Natural killer cell treated with Interleukin-12 subunit alpha and Interleukin-12 subunit beta and Interleukin-15 and Interleukin-18, amount 100 ng/mL, for 72 hours (primary cell): ENCODE measurements around the gene CACNB4. TPM values are rescaled to one million over a fixed set of nuclear protein-coding genes. Genes with fewer than 3 reads are reported as not detected.

Experiments used
- ATAC-seq, 2 donors: fragments of 150-1000 bp; cut with Tn5 transposase in 1 of 2; sonication (Bioruptor Pico), chemical (Tn5 transposase) in 1 of 2; 2 replicates each; pipeline ENCODE4 v1.10.0; 2021
- DNase-seq: peaks from one replicate; pipeline ENCODE4 v3.0.0; 2022; ENCODE audit warnings: low spot score
- H3K27ac Mint-ChIP-seq, 2 donors: 1 replicate in 1 of 2; 2 replicates in 1 of 2; pipeline ENCODE4 v1.8.0; 2022; ENCODE audit warnings: mixed read lengths in 2 of 2, mild to moderate bottlenecking in 1 of 2, moderate library complexity in 1 of 2
- H3K27me3 Mint-ChIP-seq, 2 donors: 1 replicate in 1 of 2; 2 replicates in 1 of 2; pipeline ENCODE4 v1.8.0; 2022; ENCODE audit warnings: mixed read lengths in 2 of 2
- H3K36me3 Mint-ChIP-seq: one replicate; pipeline ENCODE4 v1.8.0; 2022; ENCODE audit warnings: mixed read lengths
- H3K4me1 Mint-ChIP-seq, 2 donors: 1 replicate in 1 of 2; 2 replicates in 1 of 2; pipeline ENCODE4 v1.8.0; 2022; ENCODE audit warnings: low read depth in 2 of 2, mixed read lengths in 2 of 2, mild to moderate bottlenecking in 1 of 2
- H3K4me3 Mint-ChIP-seq: one replicate; pipeline ENCODE4 v1.8.0; 2022; ENCODE audit warnings: mixed read lengths
- H3K9me3 Mint-ChIP-seq: 2 replicates; pipeline ENCODE4 v1.8.0; 2022; ENCODE audit warnings: mixed read lengths
- total RNA-seq, 2 donors: library from RNA; stranded (reverse); gene quantifications; one replicate each; pipeline ENCODE4 v1.2.3, GENCODE V29; 2022

The CACNB4 gene
- total RNA-seq, 2 donors from 2014 or later, result 0.40 to 0.64 TPM

DNA sequence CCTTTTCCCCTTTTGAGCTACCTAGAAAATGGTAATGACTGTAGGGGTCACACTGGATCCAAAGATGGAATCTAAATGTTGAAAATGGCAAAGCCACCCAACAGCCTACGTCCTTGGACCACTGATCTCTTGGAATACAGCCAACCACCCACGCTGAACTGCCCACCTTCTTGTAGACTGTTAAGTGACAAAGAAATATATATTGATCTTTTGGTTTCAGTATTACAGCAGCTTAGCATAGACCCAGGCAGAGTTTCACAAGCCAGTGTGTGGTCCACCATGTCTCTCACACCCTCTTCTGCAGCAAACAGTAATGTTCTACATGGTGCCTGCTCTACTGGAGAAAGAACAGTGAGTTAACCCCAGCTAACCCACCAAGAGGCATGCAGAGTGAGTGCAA lies 20.2 kb downstream of the CACNB4 start:
- H3K27me3 Mint-ChIP-seq, result no peaks in the 10 kb centered on the region
- ATAC-seq (no peak), DNase-seq (no peak)
- H3K9me3 Mint-ChIP-seq, result no peaks in the 10 kb centered on the region
- no peaks in the 10 kb centered on the region for H3K4me1 Mint-ChIP-seq
- no peaks in the 10 kb centered on the region for H3K36me3 Mint-ChIP-seq
- no peak overlapping the region for H3K4me3 Mint-ChIP-seq
- no peak overlapping the region for H3K27ac Mint-ChIP-seq

DNA sequence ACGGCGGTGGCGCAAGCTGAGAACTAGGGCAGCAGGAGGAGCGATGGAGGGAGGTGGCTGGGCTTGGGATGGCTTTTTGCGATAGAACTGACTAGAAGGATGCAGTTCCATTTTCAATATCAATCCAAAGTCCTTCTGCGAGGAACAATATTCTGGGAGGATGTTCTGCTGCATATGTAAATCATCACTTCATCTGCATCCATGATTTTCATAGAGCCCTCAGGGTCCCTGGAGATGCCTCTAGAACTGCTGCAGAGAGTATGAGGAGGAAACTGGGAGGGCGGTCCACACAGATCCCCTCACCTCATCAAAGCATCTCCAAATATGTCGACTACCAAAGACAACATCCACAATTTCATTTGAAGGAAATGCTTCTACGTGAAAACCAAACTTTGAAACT lies 20.8 kb downstream of the CACNB4 start:
- H3K4me3 Mint-ChIP-seq, result no peak overlapping the region
- no peaks in the 10 kb centered on the region for H3K27me3 Mint-ChIP-seq
- no peaks in the 10 kb centered on the region for H3K4me1 Mint-ChIP-seq
- H3K27ac Mint-ChIP-seq, result no peak overlapping the region
- no peaks in the 10 kb centered on the region for H3K36me3 Mint-ChIP-seq
- ATAC-seq, result no peak
- DNase-seq, result no peak
- H3K9me3 Mint-ChIP-seq, result no peaks in the 10 kb centered on the region

DNA sequence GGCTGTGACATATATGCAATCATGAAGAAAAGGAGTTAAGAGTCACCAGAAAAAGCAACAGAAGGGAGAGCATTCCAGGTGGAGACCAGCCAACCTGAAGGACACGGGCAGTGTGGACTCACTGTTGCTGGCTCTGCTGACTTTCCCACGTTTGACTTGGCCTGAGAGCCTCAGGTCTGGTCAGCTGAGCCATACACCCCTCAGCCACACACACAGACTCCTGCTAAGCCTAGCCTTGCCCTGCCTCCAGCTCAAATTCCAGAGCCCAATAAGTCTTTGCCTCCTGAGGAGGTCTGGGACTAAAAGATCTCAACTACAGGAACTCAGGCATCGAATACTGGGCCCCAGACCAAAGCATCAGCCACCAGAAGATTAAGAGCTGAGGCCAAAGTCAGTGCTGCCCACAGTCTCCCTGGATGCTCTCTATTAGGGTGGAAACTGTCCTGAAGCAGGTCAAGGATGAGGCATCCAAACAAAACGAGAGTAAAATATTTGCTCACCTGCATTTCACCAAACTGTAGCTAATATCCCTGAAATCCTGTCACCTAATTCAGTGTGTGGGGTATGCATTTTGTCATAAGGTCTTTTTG lies 23.3 kb downstream of the CACNB4 start:
- Mint-ChIP-seq H3K4me1 (no peaks in the 10 kb centered on the region), H3K27ac (no peak overlapping the region), H3K4me3 (no peak overlapping the region), H3K27me3 (peaks cover 0 to 5% of the 10 kb centered on the region in 2 donors), H3K9me3 (no peaks in the 10 kb centered on the region), H3K36me3 (no peaks in the 10 kb centered on the region)
- no peak for ATAC-seq
- no peak for DNase-seq

- Mint-ChIP-seq H3K4me1 (no peaks in the 10 kb centered on the region), H3K27ac (no peak overlapping the region), H3K36me3 (no peaks in the 10 kb centered on the region), H3K4me3 (no peak overlapping the region), H3K9me3 (no peaks in the 10 kb centered on the region), H3K27me3 (peaks cover 0 to 9% of the 10 kb centered on the region in 2 donors)
- ATAC-seq (no peak), DNase-seq (no peak)
Measured at GRCh38 chr2:152072011-152072410, 26.8 kb downstream of the CACNB4 start.

- Mint-ChIP-seq H3K27ac (no peak overlapping the region), H3K4me1 (no peaks in the 10 kb centered on the region), H3K36me3 (no peaks in the 10 kb centered on the region), H3K4me3 (no peak overlapping the region), H3K27me3 (peaks cover 0 to 9% of the 10 kb centered on the region in 2 donors), H3K9me3 (no peaks in the 10 kb centered on the region)
- DNase-seq (no peak), ATAC-seq (no peak)
Measured at GRCh38 chr2:152071518-152071917, 27.3 kb downstream of the CACNB4 start.

DNA sequence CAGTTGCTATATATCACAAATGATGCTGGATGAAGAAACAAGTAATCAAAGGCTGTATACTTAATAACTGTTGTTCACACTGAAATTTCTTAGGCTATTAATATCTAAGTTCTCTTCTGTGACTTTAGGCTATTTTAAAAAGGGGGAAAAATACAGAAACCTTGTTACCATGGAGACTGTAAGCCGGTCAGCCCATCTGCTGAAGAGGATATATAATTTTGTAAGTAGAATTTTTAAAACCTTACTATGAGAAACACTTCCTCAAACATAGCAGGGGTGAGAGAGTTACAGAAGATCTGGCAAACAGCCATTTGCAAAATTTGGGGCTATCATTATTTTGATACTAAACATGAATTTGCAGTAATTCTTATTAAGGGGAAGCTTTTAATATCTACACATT lies 27.8 kb downstream of the CACNB4 start:
- H3K36me3 Mint-ChIP-seq, result no peaks in the 10 kb centered on the region
- no peaks in the 10 kb centered on the region for H3K4me1 Mint-ChIP-seq
- no peak for ATAC-seq
- H3K27me3 Mint-ChIP-seq, result peaks cover 2 to 10% of the 10 kb centered on the region in 2 donors
- H3K27ac Mint-ChIP-seq, result no peak overlapping the region
- DNase-seq, result no peak
- H3K9me3 Mint-ChIP-seq, result no peaks in the 10 kb centered on the region
- H3K4me3 Mint-ChIP-seq, result no peak overlapping the region

DNA sequence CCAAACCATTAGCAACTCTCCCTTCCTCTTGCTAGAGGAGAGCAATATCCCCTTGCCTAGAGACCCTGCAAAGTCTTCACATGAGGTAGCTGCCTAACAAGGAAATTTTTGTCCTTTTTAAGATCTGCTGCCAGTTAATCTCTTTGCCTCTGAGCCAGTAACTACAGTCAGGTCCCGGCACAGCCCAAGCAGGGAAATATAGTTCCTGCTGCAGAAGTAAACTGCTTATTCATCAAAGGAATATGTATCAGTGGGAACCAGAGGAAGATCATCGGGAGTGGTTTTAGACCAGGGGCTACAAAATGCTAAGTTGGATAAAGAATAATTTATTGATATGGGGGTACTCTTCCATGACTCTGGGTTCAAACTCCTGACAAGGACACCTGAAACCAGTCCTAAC lies 30.6 kb downstream of the CACNB4 start:
- H3K9me3 Mint-ChIP-seq, result no peaks in the 10 kb centered on the region
- DNase-seq, result no peak
- no peaks in the 10 kb centered on the region for H3K36me3 Mint-ChIP-seq
- peaks cover 7 to 20% of the 10 kb centered on the region in 2 donors for H3K27me3 Mint-ChIP-seq
- no peak overlapping the region for H3K4me3 Mint-ChIP-seq
- no peaks in the 10 kb centered on the region for H3K4me1 Mint-ChIP-seq
- no peak for ATAC-seq
- H3K27ac Mint-ChIP-seq, result no peak overlapping the region

DNA sequence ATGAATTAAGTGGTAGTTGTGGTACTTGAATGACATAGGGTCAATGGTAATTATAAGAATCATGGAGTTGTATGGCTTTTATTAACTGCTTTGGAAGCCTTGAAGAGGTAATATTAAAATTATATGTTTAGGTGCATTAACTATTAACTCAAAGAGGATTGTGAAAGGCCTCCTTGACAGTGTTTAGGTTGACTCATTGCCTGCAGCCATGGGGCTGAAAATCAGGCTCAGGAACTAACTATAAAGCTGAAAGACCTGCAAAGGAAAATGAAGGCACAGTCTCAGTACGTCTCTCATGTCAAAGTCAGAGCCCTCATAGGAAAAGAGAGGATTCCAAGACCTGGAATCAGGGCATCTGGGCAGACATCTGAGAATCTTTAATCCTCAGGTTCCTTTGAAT lies 31.0 kb downstream of the CACNB4 start:
- no peaks in the 10 kb centered on the region for H3K9me3 Mint-ChIP-seq
- peaks cover 7 to 20% of the 10 kb centered on the region in 2 donors for H3K27me3 Mint-ChIP-seq
- ATAC-seq, result no peak
- no peak overlapping the region for H3K4me3 Mint-ChIP-seq
- H3K4me1 Mint-ChIP-seq, result no peaks in the 10 kb centered on the region
- no peaks in the 10 kb centered on the region for H3K36me3 Mint-ChIP-seq
- DNase-seq, result no peak
- H3K27ac Mint-ChIP-seq, result no peak overlapping the region

GRCh38 chr2:152065945-152066344 lies 32.9 kb downstream of the CACNB4 start:
- ATAC-seq, result no peak
- Mint-ChIP-seq H3K4me3 (no peak overlapping the region), H3K36me3 (no peaks in the 10 kb centered on the region), H3K9me3 (no peaks in the 10 kb centered on the region), H3K4me1 (no peaks in the 10 kb centered on the region), H3K27ac (no peak overlapping the region), H3K27me3 (peaks cover 14 to 22% of the 10 kb centered on the region in 2 donors)
- no peak for DNase-seq

GRCh38 chr2:152064001-152064400 lies 34.8 kb downstream of the CACNB4 start:
- Mint-ChIP-seq H3K27ac (no peak overlapping the region), H3K9me3 (no peaks in the 10 kb centered on the region), H3K4me1 (no peaks in the 10 kb centered on the region), H3K4me3 (no peak overlapping the region), H3K27me3 (peaks cover 14 to 21% of the 10 kb centered on the region in 2 donors), H3K36me3 (no peaks in the 10 kb centered on the region)
- DNase-seq (no peak), ATAC-seq (no peak)

DNA sequence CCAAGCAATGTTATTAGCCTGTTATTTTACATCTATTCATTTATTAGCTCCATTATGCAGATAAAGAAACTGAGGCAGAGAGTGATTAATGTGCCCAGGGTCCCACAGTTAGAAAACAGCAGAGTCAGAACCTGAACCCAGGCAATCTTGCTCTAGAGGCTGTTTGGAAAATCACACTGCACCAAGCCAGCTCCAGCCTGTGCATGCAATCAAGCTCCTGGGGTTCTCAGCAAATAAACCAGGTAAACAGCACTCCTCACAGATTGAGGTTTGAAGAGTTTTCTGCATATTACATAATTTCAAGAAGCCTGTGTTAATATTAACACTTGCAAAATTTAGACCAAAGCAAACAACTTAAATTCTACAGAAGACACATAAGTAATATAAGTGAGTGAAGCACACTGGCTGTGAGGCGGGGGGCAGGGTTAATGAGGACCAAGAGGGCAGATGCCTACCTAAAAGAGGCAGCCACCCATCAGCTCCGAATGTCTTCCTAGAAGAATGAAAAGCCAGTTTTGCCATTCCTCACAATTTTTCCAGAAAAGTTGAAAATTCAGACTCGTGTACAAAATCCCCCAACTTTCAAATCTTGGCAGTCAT lies 35.4 kb downstream of the CACNB4 start:
- Mint-ChIP-seq H3K9me3 (no peaks in the 10 kb centered on the region), H3K36me3 (peaks cover 1% of the 10 kb centered on the region), H3K4me3 (no peak overlapping the region), H3K27me3 (peaks cover 14 to 20% of the 10 kb centered on the region in 2 donors), H3K27ac (no peak overlapping the region), H3K4me1 (no peaks in the 10 kb centered on the region)
- DNase-seq (no peak), ATAC-seq (no peak)

DNA sequence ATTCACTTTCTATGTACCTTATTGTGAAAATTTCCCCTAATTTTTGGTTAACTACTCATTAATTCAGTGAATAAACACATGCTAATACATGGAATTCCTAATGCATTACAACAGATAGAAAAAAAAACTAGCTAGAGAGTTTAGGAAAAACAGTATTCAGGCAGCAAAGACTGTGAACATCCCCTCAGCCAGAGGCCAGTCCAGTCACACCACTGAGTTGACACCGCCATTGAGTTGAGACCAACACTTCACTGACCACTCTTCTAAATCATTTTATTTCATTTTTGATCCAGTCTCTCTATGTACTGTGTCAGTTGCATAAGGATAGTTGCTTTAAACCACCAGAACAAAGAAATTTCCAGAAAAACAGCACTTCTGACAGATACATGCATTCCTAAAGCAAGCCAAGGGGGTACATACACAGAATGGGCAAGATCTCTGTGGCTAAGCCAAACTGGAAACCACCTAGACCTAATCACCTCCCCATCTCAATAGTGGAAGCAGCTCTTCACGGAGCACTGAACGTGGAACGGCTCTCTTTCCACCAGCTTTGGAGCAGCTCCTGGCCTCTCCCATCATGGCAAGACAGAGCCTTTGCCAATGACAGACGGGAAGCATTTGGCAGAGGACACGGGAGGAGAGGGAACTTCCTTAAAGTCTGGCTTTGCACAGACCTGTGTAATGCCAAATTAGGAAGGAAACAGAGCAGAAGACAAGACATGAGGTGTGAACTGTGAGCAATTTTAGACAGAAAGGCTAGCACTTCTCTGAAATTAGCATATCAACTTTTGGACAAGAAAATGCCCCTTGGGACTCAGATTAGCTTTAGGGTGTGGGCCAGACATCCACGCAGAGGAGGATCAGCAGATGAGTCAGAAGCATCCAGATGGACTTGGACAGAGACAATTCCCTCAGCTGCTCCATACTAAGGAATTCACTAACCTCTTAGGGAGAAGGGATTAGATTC lies 36.4 kb downstream of the CACNB4 start:
- ATAC-seq (no peak), DNase-seq (no peak)
- Mint-ChIP-seq H3K27ac (no peak overlapping the region), H3K4me3 (no peak overlapping the region), H3K4me1 (no peaks in the 10 kb centered on the region), H3K36me3 (peaks cover 4% of the 10 kb centered on the region), H3K27me3 (peaks cover 14 to 17% of the 10 kb centered on the region in 2 donors), H3K9me3 (no peaks in the 10 kb centered on the region)

- no peak overlapping the region for H3K4me3 Mint-ChIP-seq
- no peak for DNase-seq
- ATAC-seq, result no peak
- H3K9me3 Mint-ChIP-seq, result no peaks in the 10 kb centered on the region
- no peak overlapping the region for H3K27ac Mint-ChIP-seq
- no peaks in the 10 kb centered on the region for H3K4me1 Mint-ChIP-seq
- H3K36me3 Mint-ChIP-seq, result peaks cover 4% of the 10 kb centered on the region
- H3K27me3 Mint-ChIP-seq, result peaks cover 14 to 17% of the 10 kb centered on the region in 2 donors
Measured at GRCh38 chr2:152061383-152061782, 37.5 kb downstream of the CACNB4 start.

DNA sequence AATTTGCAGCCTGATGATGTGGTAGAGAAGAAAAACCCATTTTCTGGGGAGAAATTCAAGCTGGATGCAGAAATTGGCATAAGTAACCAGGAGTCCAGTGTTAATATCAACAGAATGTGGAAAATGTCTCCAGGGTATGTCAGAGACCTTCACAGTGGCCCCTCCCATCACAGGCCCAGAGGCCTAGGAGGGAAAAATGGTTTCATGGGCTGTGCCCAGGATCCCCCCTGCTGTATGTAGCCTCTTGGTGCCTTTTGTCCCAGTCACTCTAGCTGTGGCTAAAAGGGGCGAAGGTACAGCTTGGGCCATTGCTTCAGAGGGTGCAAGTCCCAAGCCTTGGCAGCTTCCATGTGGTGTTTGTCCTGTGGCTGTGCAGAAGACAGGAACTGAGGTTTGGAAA lies 40.2 kb downstream of the CACNB4 start:
- no peak overlapping the region for H3K4me3 Mint-ChIP-seq
- peaks cover 4% of the 10 kb centered on the region for H3K36me3 Mint-ChIP-seq
- H3K27me3 Mint-ChIP-seq, result peaks cover 7 to 9% of the 10 kb centered on the region in 2 donors
- H3K4me1 Mint-ChIP-seq, result peaks cover 0 to 4% of the 10 kb centered on the region in 2 donors
- ATAC-seq (no peak), DNase-seq (no peak)
- H3K9me3 Mint-ChIP-seq, result no peaks in the 10 kb centered on the region
- H3K27ac Mint-ChIP-seq, result no peak overlapping the region
